Measurements from ENCODE around the gene VPS54.

The VPS54 gene

DNA sequence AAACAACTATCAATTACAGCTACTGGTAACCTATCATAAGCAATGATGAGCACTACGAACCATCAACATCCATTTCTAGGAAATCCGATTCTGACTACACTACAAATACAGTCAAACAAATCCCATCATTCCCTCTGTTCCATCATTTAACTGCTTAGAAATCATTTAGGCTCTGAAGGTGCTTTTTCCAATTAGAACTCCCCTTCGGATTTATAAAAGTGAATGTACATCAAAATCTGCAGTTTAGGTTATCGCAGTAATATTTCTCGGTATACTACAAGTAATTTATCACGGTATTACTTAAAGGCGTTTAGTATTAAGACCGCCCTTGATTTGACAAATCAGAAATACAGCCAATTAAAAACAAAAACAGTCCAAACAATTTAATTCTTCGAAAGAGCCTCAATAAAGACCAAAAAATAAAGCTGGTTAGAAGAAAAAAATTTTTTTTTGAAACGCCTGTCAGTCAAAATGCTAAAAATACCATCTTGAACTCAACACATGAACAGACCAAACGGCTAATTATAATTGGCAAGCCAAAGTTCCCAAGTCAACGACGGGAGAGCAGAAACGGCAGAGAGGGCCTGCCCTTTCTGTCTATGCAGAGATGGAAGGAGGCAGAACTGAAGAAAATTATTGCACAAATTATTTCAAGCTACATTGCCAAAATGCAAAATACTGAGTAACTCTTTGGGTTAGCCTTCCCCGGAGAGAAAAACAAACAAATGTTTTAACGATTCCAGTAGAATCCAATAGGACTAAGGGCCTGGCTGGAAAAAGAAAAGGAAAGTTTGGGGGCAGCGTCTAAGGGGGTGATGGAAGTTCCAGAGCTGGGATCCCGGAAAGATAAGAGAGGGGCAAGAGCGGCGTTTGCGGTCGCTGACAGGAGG, 1.2 kb downstream of the VPS54 start:
- Histone ChIP-seq H3K27me3 (ENCODE audit: insufficient read depth, poor library complexity, severe bottlenecking) (no peaks in the 10 kb centered on the region), H3K4me3 (replicated peaks; ENCODE audit: insufficient read depth, low read length) (peak overlapping the region; percentile 73), H3K27ac (replicated peaks) (peak overlapping the region; percentile 89)
- DNase-seq (ENCODE audit: low read depth in 1 of 2, low spot score in 1 of 2): peak in 1 of 2 experiments; percentile 40
- no peak for TF ChIP-seq GABPA (IDR thresholded peaks at IDR 0.05; ENCODE audit: low read depth)
- no peak for TF ChIP-seq CTCF (IDR thresholded peaks at IDR 0.05; ENCODE audit: insufficient read depth, low read length)
- TF ChIP-seq POLR2AphosphoS5 (IDR thresholded peaks at IDR 0.05; ENCODE audit: low read depth): no peak
- TF ChIP-seq SPI1 (IDR thresholded peaks at IDR 0.05; ENCODE audit: borderline replicate concordance, low read depth): no peak
- TF ChIP-seq, protein P1, sequence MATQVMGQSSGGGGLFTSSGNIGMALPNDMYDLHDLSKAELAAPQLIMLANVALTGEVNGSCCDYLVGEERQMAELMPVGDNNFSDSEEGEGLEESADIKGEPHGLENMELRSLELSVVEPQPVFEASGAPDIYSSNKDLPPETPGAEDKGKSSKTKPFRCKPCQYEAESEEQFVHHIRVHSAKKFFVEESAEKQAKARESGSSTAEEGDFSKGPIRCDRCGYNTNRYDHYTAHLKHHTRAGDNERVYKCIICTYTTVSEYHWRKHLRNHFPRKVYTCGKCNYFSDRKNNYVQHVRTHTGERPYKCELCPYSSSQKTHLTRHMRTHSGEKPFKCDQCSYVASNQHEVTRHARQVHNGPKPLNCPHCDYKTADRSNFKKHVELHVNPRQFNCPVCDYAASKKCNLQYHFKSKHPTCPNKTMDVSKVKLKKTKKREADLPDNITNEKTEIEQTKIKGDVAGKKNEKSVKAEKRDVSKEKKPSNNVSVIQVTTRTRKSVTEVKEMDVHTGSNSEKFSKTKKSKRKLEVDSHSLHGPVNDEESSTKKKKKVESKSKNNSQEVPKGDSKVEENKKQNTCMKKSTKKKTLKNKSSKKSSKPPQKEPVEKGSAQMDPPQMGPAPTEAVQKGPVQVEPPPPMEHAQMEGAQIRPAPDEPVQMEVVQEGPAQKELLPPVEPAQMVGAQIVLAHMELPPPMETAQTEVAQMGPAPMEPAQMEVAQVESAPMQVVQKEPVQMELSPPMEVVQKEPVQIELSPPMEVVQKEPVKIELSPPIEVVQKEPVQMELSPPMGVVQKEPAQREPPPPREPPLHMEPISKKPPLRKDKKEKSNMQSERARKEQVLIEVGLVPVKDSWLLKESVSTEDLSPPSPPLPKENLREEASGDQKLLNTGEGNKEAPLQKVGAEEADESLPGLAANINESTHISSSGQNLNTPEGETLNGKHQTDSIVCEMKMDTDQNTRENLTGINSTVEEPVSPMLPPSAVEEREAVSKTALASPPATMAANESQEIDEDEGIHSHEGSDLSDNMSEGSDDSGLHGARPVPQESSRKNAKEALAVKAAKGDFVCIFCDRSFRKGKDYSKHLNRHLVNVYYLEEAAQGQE (IDR thresholded peaks at IDR 0.05; ENCODE audit: insufficient replicate concordance, low read depth): no peak

- peak in 1 of 2 experiments; percentile 28 for DNase-seq (ENCODE audit: low read depth in 1 of 2, low spot score in 1 of 2)
- Histone ChIP-seq H3K27ac (replicated peaks) (peak overlapping the region; percentile 76), H3K4me3 (replicated peaks; ENCODE audit: insufficient read depth, low read length) (no peak overlapping the region), H3K27me3 (ENCODE audit: insufficient read depth, poor library complexity, severe bottlenecking) (no peaks in the 10 kb centered on the region)
- TF ChIP-seq GABPA (IDR thresholded peaks at IDR 0.05; ENCODE audit: low read depth): no peak
- no peak for TF ChIP-seq CTCF (IDR thresholded peaks at IDR 0.05; ENCODE audit: insufficient read depth, low read length)
- TF ChIP-seq SPI1 (IDR thresholded peaks at IDR 0.05; ENCODE audit: borderline replicate concordance, low read depth): no peak
- TF ChIP-seq, protein P1 (IDR thresholded peaks at IDR 0.05; ENCODE audit: insufficient replicate concordance, low read depth): no peak
- no peak for TF ChIP-seq POLR2AphosphoS5 (IDR thresholded peaks at IDR 0.05; ENCODE audit: low read depth)
These were observed 3.3 kb downstream of the VPS54 start for GRCh38 chr2:64015898-64016297.

GRCh38 chr2:64015391-64015790, 3.8 kb downstream of the VPS54 start:
- H3K27me3 ChIP-seq (ENCODE audit: insufficient read depth, poor library complexity, severe bottlenecking): no peaks in the 10 kb centered on the region
- peak overlapping the region; percentile 76 for H3K27ac ChIP-seq (replicated peaks)
- TF ChIP-seq, protein P1 (IDR thresholded peaks at IDR 0.05; ENCODE audit: insufficient replicate concordance, low read depth): no peak
- TF ChIP-seq POLR2AphosphoS5 (IDR thresholded peaks at IDR 0.05; ENCODE audit: low read depth): no peak
- TF ChIP-seq SPI1 (IDR thresholded peaks at IDR 0.05; ENCODE audit: borderline replicate concordance, low read depth): no peak
- TF ChIP-seq CTCF (IDR thresholded peaks at IDR 0.05; ENCODE audit: insufficient read depth, low read length): no peak
- no peak for TF ChIP-seq GABPA (IDR thresholded peaks at IDR 0.05; ENCODE audit: low read depth)
- no peak overlapping the region for H3K4me3 ChIP-seq (replicated peaks; ENCODE audit: insufficient read depth, low read length)
- peak in 1 of 2 experiments; percentile 69 for DNase-seq (ENCODE audit: low read depth in 1 of 2, low spot score in 1 of 2)

Measured in HL-60 (cell line).